WTC11 (cell line): Measurements from ENCODE around the gene CHMP5.

ENCODE experiments used
- NFYB ChIP-seq: sonication (generic); formaldehyde crosslinking; conservative IDR thresholded peaks from 2 replicates; pipeline ENCODE4 v1.8.0; 2022; ENCODE audit warnings: low read depth, missing genetic modification reagents
- SP1 ChIP-seq: sonication (generic); formaldehyde crosslinking; conservative IDR thresholded peaks from 2 replicates; pipeline ENCODE4 v1.8.1; 2022; ENCODE audit warnings: missing genetic modification reagents
- TCF7 ChIP-seq: sonication (generic); formaldehyde crosslinking; IDR thresholded peaks from 2 replicates; pipeline ENCODE4 v1.8.0; 2022; ENCODE audit warnings: mild to moderate bottlenecking, low read depth, missing genetic modification reagents, moderate library complexity
- USF2 ChIP-seq: sonication (generic); formaldehyde crosslinking; IDR thresholded peaks from 2 replicates; pipeline ENCODE4 v1.8.1; 2023; ENCODE audit warnings: mild to moderate bottlenecking, missing genetic modification reagents, moderate library complexity
- ZBTB43 ChIP-seq: sonication (generic); formaldehyde crosslinking; IDR thresholded peaks from 2 replicates; pipeline ENCODE4 v1.8.1; 2023; ENCODE audit warnings: mild to moderate bottlenecking, missing genetic modification reagents
- ZNF121 ChIP-seq: sonication (generic); formaldehyde crosslinking; IDR thresholded peaks from 2 replicates; pipeline ENCODE4 v1.8.0; 2023; ENCODE audit warnings: missing genetic modification reagents
- ZSCAN18 ChIP-seq: fragments of 250-450 bp; sonication (Bioruptor Pico); IDR thresholded peaks from 2 replicates; pipeline ENCODE4 v2.1.2; 2022; ENCODE audit warnings: mild to moderate bottlenecking, moderate library complexity
- TF ChIP-seq, protein P1 (sequence below): fragments of 200-600 bp; IDR thresholded peaks from 2 replicates; pipeline ENCODE4 v1.8.0; 2022; ENCODE audit warnings: antibody characterized with exemption
- TF ChIP-seq, protein P2 (sequence below): sonication (generic); formaldehyde crosslinking; IDR thresholded peaks from 2 replicates; pipeline ENCODE4 v1.8.1; 2022; ENCODE audit warnings: missing genetic modification reagents, borderline replicate concordance
- TF ChIP-seq, protein P3 (sequence below): sonication (generic); formaldehyde crosslinking; IDR thresholded peaks from 2 replicates; pipeline ENCODE4 v1.8.1; 2023; ENCODE audit warnings: mild to moderate bottlenecking, missing genetic modification reagents, borderline replicate concordance

DNA sequence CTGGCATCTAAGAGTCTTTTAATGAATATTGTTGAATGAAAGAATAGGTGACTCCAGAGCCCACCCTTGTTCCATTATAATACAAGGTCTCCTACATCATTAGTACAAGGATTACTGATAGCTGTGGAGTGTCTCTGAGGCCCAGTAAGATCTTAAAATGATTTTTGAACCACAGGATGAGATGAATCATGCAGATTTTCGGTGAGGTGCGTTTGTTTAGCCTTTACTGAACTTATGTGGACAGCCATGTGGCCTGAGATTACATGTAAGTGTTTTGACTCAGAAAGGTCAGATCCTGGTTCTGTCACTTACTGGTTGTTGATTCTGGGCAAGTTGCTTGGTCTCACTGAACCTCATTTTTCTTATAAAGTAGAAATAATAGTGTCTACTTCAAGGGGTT lies 47.1 kb downstream of the CHMP5 start:
- TF ChIP-seq SP1 (CRISPR knock-in tag) (no peak), USF2 (CRISPR knock-in tag) (no peak), NFYB (CRISPR knock-in tag) (no peak), TCF7 (no peak), ZBTB43 (CRISPR knock-in tag) (no peak), ZNF121 (no peak), ZSCAN18 (CRISPR knock-in tag) (no peak)
- TF ChIP-seq, protein P1, sequence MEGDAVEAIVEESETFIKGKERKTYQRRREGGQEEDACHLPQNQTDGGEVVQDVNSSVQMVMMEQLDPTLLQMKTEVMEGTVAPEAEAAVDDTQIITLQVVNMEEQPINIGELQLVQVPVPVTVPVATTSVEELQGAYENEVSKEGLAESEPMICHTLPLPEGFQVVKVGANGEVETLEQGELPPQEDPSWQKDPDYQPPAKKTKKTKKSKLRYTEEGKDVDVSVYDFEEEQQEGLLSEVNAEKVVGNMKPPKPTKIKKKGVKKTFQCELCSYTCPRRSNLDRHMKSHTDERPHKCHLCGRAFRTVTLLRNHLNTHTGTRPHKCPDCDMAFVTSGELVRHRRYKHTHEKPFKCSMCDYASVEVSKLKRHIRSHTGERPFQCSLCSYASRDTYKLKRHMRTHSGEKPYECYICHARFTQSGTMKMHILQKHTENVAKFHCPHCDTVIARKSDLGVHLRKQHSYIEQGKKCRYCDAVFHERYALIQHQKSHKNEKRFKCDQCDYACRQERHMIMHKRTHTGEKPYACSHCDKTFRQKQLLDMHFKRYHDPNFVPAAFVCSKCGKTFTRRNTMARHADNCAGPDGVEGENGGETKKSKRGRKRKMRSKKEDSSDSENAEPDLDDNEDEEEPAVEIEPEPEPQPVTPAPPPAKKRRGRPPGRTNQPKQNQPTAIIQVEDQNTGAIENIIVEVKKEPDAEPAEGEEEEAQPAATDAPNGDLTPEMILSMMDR: no peak
- TF ChIP-seq, protein P2, sequence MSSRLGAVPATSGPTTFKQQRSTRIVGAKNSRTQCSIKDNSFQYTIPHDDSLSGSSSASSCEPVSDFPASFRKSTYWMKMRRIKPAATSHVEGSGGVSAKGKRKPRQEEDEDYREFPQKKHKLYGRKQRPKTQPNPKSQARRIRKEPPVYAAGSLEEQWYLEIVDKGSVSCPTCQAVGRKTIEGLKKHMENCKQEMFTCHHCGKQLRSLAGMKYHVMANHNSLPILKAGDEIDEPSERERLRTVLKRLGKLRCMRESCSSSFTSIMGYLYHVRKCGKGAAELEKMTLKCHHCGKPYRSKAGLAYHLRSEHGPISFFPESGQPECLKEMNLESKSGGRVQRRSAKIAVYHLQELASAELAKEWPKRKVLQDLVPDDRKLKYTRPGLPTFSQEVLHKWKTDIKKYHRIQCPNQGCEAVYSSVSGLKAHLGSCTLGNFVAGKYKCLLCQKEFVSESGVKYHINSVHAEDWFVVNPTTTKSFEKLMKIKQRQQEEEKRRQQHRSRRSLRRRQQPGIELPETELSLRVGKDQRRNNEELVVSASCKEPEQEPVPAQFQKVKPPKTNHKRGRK (CRISPR knock-in tag): no peak
- TF ChIP-seq, protein P3, sequence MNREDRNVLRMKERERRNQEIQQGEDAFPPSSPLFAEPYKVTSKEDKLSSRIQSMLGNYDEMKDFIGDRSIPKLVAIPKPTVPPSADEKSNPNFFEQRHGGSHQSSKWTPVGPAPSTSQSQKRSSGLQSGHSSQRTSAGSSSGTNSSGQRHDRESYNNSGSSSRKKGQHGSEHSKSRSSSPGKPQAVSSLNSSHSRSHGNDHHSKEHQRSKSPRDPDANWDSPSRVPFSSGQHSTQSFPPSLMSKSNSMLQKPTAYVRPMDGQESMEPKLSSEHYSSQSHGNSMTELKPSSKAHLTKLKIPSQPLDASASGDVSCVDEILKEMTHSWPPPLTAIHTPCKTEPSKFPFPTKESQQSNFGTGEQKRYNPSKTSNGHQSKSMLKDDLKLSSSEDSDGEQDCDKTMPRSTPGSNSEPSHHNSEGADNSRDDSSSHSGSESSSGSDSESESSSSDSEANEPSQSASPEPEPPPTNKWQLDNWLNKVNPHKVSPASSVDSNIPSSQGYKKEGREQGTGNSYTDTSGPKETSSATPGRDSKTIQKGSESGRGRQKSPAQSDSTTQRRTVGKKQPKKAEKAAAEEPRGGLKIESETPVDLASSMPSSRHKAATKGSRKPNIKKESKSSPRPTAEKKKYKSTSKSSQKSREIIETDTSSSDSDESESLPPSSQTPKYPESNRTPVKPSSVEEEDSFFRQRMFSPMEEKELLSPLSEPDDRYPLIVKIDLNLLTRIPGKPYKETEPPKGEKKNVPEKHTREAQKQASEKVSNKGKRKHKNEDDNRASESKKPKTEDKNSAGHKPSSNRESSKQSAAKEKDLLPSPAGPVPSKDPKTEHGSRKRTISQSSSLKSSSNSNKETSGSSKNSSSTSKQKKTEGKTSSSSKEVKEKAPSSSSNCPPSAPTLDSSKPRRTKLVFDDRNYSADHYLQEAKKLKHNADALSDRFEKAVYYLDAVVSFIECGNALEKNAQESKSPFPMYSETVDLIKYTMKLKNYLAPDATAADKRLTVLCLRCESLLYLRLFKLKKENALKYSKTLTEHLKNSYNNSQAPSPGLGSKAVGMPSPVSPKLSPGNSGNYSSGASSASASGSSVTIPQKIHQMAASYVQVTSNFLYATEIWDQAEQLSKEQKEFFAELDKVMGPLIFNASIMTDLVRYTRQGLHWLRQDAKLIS (CRISPR knock-in tag): no peak
